Cardiac fibroblast (primary cell): Measurements from ENCODE around the gene KLHL13.
"Not testable (repeated sequence)": the region's sequence is repeated elsewhere in the genome, so short reads cannot be mapped to it uniquely, and the experiment has no call there.

Experiments used
- DNase-seq, 2 donors: peaks; one replicate each; pipeline versions ENCODE4 v3.0.0 to v3.0.0-alpha.2; 2010; ENCODE audit warnings: low read depth in 2 of 2
- H3K4me3 ChIP-seq, 2 donors: replicated peaks in 1 of 2; 1 replicate in 1 of 2; 2 replicates in 1 of 2; pipeline ENCODE4 v1.5.1; 2011; ENCODE audit warnings: low read depth in 2 of 2, low read length in 2 of 2, mild to moderate bottlenecking in 2 of 2, moderate library complexity in 1 of 2
- CTCF ChIP-seq: IDR thresholded peaks from one replicate; pipeline ENCODE4 v1.5.1; 2011; ENCODE audit warnings: low read depth, mild to moderate bottlenecking, low read length, inconsistent platforms

KLHL13 gene

DNA sequence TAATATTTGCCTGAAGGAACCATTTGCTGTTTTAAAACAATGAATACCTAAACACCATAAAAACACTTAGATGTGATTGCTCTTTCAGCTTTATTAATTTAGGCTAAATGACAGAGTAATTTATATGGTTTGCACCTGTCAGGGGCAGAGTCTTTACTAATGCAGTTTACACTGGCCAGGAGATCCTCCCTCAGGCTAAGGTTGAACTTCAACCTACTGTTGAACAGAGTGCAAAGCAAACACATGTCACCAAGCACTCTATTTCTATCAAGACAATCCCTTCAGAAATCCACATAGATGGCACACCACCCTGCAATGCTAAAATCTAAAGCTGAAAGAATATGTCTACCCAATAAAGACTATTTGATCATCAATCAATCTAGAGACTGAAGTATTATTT is 147.3 kb downstream of the KLHL13 start:
- DNase-seq, result no peak
- no peak for TF ChIP-seq CTCF
- no peak overlapping the region for H3K4me3 ChIP-seq

- TF ChIP-seq CTCF, result no peak
- DNase-seq, result no peak
- no peak overlapping the region for H3K4me3 ChIP-seq
These were observed 157.6 kb downstream of the KLHL13 start for GRCh38 chrX:117959045-117959444.

- peak in 1 of 2 donors; percentile 0 for DNase-seq
- no peak for TF ChIP-seq CTCF
- no peak overlapping the region for H3K4me3 ChIP-seq
These were observed 159.5 kb downstream of the KLHL13 start for GRCh38 chrX:117957128-117957527.

- DNase-seq, H3K4me3 ChIP-seq: not testable (repeated sequence)
These were observed 177.3 kb downstream of the KLHL13 start for GRCh38 chrX:117939296-117939695.

- DNase-seq, result no peak
- no peak for TF ChIP-seq CTCF
- no peak overlapping the region for H3K4me3 ChIP-seq
These were observed 180.5 kb downstream of the KLHL13 start for GRCh38 chrX:117936118-117936517.

GRCh38 chrX:117930116-117930515 is 186.5 kb downstream of the KLHL13 start:
- not testable (repeated sequence) for DNase-seq, H3K4me3 ChIP-seq

DNA sequence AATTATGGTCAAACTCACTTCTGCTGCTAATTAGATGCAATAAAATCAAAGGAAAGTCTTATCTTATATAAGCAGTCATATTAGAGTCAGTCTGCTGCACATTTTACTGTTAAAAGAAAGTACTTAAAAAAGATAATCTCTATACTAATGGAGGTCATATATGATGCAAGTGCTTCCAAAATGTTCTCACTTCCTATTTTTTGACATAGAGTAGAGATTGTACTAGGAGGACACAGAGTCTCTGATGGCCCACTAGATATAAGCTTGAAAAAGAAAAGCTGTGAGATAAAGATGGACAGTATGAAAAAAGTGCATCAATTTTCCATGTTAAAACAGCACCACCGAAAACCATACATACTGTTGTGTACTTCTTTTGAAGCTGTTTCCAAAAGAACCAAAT is 196.9 kb downstream of the KLHL13 start:
- H3K4me3 ChIP-seq, result no peak overlapping the region
- no peak for TF ChIP-seq CTCF
- DNase-seq, result no peak

- no peak overlapping the region for H3K4me3 ChIP-seq
- DNase-seq, result no peak
- TF ChIP-seq CTCF, result no peak
These were observed 206.4 kb downstream of the KLHL13 start for GRCh38 chrX:117910216-117910615.
